ENCODE results near the gene MTA1.

MTA1 gene

GRCh38 chr14:105387530-105387922 lies 32.1 kb upstream of the MTA1 start:
- DNase-seq (ENCODE audit: low read depth in 2 of 2) = no peak

GRCh38 chr14:105388110-105388951 lies 31.3 kb upstream of the MTA1 start:
- no peak for DNase-seq (ENCODE audit: low read depth in 2 of 2)

DNA sequence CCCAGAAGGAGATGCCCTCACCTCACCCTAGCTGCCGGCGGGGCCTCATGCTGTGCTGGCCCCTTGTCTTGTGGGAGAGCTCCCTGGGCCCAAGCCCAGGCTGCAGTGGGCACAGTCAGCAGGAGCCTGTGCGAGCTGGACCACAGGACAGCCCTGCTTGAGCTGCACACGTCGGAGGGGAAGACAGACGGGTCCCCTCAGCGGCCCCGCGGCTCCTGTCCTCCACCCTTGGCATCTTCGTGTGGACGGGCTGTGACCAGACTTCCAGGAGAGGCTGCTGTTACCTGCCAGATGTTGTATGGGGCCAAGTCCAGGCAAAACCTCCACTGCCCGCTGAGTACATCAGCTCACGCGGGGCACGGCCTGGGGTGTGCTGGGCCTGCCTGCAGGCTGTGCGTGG lies 30.7 kb upstream of the MTA1 start:
- no peak for DNase-seq (ENCODE audit: low read depth in 2 of 2)

DNA sequence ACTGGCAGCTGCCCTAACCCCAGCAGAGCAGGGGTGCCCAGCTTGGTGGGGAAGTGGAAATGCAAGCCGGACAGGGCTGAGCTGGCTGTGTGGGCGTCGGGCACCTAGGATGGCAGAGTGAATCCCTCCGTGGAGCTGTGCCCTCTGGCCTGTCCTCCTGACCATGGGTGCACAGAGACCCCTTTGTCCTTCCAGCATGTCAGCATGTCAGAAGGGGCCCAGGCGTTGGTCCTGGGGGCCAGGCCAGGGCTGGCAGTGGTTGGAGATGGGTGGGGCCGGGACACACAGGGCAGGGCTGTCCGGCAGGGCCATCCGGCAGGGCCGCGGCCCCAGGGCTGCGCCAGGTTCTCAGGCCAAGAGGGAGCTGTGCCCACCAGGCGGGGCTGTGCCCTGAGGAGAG lies 30.1 kb upstream of the MTA1 start:
- DNase-seq (ENCODE audit: low read depth in 2 of 2) = no peak

DNA sequence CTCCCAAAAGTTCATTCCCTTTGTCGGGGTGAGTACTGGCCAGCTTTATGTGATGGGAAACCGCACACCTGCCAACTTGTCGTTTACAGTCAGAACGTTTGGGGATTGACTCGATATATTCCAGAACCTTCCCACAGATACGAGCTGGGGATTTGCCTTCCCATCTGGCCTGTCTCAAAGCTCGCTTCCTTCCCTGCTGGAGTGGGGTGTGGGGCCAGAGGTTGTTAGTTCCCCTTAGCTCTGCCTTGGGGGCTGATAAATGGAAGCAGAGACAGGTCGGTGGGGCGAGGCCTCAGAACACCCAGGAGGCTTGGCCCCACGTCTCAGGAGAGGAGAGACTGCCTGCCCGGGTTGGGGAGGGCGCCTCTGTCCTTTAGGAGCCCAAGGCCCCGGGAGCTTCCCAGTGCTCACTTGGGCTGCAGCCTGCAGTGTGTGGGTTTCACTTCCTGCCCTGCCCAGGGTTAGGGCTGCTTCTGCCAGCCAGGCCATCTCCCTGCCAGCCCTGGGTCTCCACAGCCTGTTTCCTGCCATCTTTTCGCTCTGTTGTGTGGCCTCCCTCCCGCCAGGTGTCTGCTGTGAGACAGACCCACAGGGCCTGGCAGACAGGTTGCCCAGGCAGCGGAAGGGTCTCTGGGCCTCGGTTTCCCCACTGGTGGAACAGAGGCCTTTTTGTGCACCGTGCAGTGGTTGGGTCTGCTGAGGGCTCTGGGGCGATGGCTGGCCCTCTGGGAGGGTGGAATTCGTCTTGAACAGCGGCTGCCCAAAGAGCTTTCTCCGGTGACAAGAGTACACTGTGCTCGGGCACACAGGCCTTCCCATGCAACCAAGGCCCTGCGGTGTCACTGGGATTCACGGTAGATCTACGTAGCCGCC lies 29.4 kb upstream of the MTA1 start:
- DNase-seq (ENCODE audit: low read depth in 2 of 2) = no peak

DNA sequence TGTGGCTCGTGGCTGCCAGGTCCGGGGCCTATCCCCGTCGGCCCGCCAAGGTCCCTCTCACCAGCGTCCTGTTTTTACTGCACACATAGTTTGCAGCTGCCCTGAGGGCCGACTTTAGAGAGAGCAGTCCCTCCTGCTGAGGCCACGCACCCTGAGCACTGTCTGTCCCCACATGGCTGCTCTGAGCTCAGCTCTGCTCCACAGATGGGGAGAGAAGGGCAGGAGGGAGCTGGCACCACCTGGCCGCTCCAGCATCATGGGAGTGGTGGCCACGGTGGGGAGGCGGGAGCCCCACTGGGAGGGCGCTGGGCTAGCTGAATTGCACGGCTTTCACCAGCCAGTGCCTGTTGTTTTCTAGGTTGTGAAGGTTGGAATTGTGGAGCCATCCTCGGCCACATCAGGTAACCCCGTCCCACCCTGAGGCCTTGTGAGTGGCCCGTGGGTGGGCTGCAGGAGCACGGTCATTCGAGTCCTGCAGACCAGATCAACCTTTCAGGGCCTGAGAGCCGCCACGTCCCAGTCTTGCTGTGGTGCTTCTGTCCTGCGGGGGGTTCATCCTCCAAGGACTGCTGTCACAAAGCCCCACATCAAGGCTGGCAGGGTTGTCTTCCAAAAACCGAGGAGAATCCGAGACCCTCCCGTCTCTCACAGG lies 28.7 kb upstream of the MTA1 start:
- no peak for DNase-seq (ENCODE audit: low read depth in 2 of 2)

GRCh38 chr14:105391541-105391940 lies 28.1 kb upstream of the MTA1 start:
- no peak for DNase-seq (ENCODE audit: low read depth in 2 of 2)

DNA sequence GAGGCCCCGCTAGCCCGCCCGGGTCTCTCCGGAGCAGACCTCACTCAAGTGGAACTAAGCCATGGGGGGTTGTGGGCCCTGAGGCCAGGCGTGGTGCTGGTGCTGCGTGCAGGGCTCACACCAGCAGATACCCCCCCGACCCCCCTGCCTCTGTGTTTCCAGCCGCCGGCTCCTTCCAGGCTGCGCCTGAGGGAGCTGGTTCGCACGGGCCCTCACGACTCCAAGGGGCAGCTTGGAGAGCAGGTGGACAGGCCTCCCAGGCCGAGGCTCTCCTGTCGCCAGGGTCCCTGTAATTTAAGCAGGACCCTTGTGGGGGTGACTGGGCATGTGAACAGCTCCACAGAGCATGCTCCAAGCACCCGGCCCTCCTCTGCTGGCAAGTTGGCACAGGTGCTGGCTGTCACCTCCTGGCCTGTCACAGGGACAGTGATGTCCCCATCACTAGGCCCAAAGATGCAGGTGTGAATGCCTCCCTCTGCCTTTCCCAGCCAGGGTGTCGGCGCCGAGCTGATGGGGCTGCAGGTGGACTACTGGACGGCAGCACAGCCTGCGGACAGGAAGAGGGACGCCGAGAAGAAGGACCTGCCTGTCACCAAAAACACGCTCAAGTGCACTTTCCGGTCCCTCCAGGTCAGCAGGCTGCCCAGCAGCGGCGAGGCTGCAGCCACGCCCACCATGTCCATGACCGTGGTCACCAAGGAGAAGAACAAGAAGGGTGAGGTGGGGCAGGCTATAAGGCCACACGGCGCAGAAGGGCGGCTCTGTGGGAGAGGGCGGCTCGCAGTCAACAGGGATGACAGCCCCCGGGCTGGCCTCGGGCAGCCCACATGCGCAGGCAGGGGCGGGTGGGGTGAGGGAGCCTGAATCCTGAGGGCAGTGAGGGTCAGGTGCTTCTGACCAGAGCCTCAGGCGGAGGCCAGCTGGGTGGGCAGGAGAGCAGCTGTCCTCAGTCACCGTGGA lies 27.2 kb upstream of the MTA1 start:
- DNase-seq (ENCODE audit: low read depth in 2 of 2) = no peak

DNA sequence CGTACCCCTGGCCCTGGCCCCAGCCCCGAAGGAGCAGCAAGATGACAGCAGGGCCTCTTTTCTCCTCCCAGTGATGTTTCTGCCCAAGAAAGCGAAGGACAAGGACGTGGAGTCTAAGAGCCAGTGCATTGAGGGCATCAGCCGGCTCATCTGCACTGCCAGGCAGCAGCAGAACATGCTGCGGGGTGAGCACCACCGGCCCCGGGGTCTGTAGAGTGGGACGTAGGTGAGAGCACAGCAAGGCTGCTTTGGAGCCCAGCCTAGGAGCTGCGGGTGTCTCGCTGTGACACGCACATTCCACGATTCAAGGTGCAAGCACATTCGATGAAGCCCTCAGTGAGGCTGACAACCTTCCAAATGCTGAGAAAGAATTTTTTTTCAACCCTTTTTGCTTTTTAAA lies 26.5 kb upstream of the MTA1 start:
- no peak for DNase-seq (ENCODE audit: low read depth in 2 of 2)

DNA sequence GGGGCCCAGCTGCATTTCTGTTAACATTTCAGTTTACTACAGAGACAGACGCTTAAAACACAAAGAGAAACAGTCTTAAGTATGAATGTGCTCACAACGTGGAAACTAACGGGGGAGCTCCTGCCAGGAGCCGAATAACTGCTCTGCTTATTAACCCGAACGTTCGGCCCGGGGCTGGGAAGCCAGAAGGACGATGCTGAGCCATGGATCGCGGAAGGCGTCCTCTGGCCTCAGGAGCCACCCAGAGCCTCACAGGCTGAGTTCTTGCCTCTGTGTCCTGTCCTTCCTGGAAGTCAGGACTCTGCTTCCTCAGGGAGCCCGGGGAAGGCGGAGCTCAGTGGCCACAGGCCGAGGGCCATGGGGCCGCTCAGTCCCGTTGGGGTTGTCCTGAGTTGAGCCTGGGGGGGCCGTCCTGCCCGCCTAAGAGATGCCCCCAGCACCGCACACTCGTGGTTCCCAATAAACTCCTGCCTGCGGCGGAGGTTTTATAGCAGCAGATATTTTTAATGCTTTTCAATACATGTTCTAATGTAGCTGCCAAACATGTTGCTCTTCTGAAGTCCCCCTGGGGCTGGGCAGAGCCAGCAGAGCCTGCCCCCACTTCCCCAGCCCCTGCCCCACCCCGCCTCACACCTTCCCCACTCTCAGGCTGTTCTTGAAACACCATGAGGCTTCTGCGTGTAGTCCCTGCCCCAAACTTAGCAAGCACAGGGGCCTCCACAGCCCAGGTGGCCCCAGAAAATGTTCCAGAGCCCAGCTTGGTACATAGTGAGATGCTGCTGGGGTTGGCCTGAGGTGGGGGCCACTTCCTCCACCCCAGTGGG lies 24.7 kb upstream of the MTA1 start:
- no peak for DNase-seq (ENCODE audit: low read depth in 2 of 2)

- DNase-seq (ENCODE audit: low read depth in 2 of 2) = no peak
Observed at GRCh38 chr14:105395538-105395854, 24.1 kb upstream of the MTA1 start.

DNA sequence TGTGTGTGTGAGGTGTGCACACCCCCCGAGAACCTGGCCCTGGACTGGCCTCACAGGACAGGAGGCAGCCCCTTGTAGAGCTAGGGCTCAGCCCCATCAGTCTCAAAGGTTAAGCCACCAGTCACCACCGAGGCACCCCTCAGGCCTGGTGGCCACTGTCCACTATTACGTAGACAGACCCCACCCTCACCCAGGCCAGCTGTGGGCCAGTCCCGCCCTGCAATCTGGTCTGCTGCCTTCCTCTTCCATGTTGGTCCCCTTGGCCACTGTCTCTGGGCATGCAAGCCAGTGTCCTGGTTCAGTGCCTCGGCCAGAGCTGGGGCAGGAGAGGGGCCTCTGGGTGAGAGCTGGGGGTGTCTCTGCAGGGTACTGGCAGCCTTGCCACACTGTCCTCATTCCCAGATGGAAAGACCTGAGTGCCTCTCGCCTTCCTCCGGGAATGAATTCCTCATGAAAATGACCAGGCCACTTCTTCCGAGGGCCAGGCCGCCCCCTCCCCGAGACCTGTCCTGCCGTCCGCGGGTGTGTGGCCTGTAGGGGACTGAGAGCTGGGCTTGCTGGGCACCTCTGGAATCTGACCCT lies 22.2 kb upstream of the MTA1 start:
- DNase-seq (ENCODE audit: low read depth in 2 of 2) = no peak

DNA sequence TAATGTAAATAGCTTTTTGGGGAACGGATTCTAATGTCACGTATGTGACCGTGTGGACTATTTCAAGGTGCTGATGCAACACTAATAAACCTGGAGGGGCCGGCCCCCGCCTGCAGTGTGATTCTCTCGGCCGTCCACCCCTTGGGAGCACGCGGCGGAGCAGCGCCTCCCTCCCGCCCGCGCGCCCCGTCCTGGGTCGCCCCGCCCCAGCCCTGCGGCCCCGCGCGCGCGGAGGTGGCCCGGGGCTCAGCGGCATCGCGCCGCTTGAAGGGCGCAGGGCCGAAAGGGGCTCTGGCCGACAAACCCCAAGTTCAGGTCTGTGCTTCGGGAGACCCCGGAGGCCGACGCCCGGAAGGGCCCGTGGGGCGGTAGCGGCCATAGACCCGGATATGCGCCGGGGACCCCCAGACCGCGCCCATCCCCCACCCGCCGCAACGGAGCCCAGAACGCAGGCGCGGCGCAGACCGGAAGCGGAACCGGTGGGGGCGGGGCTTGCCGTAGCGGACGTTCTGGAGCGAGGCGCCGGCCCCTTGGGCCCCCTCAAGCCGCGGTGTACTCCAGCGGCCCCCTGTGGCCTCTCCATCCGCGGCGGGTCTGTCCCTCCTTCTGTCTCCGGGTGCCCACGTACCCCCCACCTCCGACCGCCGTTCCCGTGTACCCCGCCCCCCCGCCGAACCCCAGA lies 21.4 kb upstream of the MTA1 start, which contains the start of gene TEX22:
Gene TEX22 (plus strand): TSS at position 495 of the 682 bp plus-strand sequence. CDS start 803 bp downstream, outside the sequence.
- DNase-seq (ENCODE audit: low read depth in 2 of 2) = peak; percentile 77 to 89

GRCh38 chr14:105398726-105399465 lies 20.7 kb upstream of the MTA1 start:
- DNase-seq (ENCODE audit: low read depth in 2 of 2) = no peak

- no peak for DNase-seq (ENCODE audit: low read depth in 2 of 2)
Observed at GRCh38 chr14:105399466-105399775, 20.2 kb upstream of the MTA1 start.

- DNase-seq (ENCODE audit: low read depth in 2 of 2) = no peak
Observed at GRCh38 chr14:105400016-105400415, 19.6 kb upstream of the MTA1 start.

DNA sequence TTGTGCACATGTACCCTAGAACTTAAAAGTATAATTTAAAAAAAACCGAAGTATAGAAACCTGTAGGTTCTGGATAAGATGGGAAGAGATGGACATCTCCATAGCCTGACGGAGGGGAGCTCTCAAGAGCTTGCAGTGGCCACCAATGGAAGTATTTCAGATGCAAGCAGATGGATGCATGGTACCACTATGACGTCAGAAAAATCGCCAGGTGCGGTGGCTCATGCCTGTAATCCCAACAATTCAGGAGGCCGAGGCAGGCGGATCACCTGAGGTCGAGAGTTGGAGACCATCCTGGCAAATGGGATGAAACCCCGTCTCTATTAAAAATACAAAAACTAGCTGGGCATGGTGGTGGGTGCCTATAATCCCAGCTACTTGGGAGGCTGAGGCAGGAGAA lies 17.9 kb upstream of the MTA1 start:
- DNase-seq (ENCODE audit: low read depth in 2 of 2) = no peak

DNA sequence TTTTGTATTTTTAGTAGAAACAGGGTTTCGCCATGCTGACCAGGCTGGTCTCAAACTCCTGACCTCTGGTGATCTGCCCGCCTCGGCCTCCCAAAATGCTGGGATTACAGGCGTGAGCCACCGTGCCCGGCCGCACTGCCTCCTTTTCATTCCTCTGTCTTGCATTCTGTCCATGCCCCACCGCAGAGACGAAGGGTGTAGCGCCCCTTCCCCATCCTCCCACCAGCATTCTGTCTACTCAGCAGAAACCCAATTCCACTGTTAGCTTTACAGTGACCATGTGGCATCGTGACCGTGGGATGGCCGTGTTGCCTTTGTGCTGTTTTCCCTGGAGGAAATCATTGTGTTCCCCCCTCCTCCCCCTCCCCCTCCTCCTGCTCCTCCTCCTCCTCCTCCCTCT lies 11.0 kb upstream of the MTA1 start:
- no peak for DNase-seq (ENCODE audit: low read depth in 2 of 2)

DNA sequence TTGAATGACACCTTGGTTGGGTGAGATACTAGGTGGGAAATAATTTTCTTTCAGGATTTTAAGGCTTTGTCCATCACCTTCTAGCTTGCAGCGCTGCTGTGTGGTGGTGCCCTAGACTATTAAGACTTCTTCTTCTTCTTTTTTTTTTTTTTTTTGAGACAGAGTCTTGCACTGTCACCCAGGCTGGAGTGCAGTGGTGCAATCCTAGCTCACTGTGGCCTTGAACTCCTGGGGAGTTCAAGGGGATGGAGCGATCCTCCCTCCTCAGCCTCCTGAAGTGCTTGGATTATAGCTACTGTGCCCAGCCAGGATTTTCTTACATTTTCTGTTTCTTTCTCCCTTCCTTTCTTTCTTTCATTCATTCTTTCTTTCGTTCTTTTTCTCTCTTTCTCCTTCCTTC lies 10.3 kb upstream of the MTA1 start:
- DNase-seq (ENCODE audit: low read depth in 2 of 2) = no peak
